Cerebellar cortex (tissue), 1 donor: ENCODE data around the gene ILRUN.
A peak's percentile ranks its signal among the peaks of the same experiment; 100 is the strongest.
"Not testable (repeated sequence)": the region's sequence is repeated elsewhere in the genome, so short reads cannot be mapped to it uniquely, and the experiment has no call there.

Source experiments
- DNase-seq: peaks from one replicate; pipeline ENCODE4 v3.0.0-alpha.2; 2015; ENCODE audit warnings: low spot score

Gene ILRUN

DNA sequence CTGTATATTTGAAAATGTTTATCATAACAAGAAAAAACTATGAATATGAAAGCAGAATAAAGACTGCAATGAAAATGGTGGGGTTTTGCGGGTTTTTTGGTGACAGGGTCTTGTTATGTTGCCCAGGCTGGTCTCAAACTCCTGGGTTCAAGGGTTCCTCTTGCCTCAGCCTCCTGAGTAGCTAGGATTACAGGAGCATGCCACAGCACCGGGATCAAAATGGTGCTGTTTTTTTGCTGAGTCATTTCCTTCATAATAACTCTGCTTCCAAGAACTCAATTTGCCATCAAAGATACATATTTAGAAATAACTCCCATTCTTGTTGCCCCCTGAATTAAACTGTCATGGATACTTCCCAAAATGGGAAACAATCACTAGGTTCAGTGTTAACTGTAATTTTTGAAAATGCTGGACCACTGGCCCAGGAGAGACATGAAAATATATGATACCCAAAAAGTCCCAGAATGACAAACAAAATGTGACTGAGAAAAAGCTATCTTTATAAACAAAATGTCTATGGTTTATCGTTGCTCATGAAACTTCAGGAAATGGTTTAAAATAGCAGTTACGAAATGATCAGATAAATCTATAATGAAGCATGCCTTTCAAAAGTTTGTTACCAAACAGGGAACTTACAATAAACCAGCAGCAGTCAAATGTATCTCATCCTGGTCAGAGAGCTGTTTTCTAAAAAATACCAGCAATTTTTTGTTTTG is 32.2 kb downstream of the ILRUN start:
- DNase-seq = no peak

DNA sequence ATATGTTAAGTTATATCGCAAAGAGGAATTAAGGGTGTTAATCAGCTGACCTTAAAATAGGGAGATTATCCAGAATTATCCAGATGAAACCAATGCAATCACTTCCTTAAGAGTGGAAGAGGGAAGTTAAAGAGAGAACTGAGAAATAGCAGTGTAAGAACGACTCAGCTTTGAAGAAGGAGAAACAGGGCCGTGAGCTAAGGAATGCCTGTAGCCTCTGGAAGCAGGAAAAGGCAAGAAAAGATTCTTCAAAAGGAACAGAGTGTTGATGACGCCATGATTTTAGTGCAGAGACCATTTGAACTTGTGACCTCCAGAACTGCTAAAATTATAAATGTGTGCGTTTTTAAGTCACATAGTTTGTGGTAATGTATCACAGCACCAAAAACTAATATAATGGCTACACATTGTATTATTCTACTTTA is 32.7 kb downstream of the ILRUN start:
- no peak for DNase-seq

GRCh38 chr6:34663371-34663770 is 33.2 kb downstream of the ILRUN start:
- DNase-seq = no peak

DNA sequence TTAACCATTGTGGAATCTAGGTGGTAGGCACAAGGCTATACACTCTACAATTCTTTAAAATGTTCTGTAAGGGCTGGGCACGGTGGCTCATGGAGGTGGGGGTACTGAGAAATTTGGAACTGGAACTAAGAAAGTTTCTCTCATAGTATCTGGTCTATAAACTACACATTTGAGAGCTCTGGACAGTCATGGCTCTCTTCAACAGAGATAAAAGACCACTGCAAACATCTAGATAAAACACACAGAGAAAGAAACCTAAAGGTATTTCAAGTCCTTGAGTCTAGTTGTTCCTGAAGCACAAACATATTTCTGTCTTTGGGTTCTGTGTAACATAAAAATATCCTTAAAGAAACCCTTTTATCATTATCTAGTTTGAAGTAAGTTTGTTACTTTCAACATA is 35.2 kb downstream of the ILRUN start:
- no peak for DNase-seq

GRCh38 chr6:34658605-34659265 is 37.8 kb downstream of the ILRUN start:
- DNase-seq = no peak

- DNase-seq = not testable (repeated sequence)
Measured at GRCh38 chr6:34657979-34658480, 38.5 kb downstream of the ILRUN start.

- no peak for DNase-seq
Measured at GRCh38 chr6:34657307-34657978, 39.1 kb downstream of the ILRUN start.

GRCh38 chr6:34657037-34657306 is 39.6 kb downstream of the ILRUN start:
- DNase-seq = peak; percentile 91

GRCh38 chr6:34656378-34657036 is 40.1 kb downstream of the ILRUN start:
- peak; percentile 62 for DNase-seq

DNA sequence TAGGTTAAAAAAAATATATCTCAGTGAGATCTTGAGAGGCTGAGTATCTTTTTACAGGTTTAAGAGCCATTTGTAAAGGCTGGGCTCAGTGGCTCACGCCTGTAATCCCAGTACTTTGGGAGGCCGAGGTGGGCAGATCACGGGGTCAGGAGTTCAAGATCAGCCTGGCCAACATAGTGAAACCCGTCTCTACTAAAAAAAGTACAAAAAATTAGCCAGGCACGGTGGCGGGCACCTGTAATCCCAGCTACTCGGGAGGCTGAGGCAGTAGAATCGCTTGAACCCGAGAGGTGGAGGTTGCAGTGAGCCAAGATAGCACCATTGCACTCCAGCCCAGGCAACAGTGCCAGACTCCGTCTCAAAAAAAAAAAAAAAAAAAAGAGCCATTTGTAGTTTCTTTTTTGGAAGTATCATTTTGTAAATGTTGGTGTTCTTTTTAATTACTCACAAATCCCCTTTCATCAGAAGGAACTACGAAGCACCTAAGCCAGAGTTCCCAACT is 40.6 kb downstream of the ILRUN start:
- DNase-seq = not testable (repeated sequence)

DNA sequence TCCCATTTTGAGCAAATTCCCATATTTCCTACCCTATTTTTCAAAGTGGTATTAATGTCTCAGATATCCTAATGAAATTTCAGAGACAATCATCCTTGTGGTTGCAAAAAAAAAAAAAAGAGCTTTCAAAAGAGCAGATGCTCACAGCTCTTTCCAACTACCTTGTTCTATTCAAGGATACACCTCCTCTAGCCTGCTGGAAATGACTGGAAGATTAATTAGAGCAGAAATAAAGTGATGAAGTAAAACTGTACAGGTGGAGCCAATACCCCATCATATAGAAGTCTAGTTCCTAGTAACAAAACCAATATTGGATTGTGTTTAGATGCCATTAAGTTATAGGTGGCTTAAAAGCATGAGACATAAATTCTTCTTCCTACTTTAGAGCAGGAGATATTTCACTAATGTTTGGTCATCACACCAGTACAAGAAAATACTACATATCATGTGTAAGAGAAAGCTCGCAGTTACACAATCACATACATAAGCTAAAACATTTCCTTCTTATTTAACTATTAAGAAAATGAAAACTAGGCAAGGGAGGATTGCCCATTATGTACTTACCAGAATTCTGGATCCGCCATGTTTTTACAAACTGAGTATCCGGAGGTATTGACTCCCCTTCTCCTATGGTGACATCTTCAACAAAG is 42.4 kb downstream of the ILRUN start:
- peak; percentile 98 for DNase-seq

DNA sequence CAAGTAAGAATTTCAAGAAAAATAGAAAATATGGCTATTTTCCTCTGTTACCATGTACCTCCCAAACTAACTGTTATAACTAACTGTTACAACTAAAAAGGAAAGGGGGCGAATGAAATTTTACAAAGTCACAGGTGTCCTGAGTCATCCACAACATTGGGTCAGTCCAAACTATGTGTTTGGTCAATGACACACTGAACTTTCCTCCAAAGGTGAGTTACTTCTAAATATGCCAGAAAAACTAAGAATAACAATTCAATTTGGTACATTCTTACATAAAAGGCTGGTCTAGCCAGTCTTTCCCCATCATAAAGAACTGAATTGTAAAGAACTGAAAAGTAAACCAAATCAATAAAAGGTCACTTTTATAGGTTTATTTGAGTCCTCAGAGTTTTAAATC is 44.3 kb downstream of the ILRUN start:
- no peak for DNase-seq

- peak; percentile 93 for DNase-seq
Measured at GRCh38 chr6:34650823-34651222, 45.7 kb downstream of the ILRUN start.

DNA sequence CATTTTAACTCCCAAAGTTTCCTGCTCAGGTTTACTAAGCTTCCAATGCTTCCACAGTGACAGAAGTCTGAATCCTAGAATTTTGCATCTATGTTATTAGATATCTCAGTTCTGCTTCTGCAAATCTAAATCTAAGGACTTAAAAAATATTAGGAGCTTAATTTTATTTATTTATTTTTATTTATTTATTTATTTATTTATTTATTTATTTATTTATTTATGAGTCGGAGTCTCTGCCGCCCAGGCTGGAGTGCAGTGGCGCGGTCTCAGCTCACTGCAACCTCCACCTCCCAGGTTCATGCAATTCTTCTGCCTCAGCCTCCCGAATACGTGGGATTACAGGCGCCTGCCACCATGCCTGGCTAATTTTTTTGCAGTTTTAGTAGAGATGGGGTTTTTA is 46.3 kb downstream of the ILRUN start:
- not testable (repeated sequence) for DNase-seq

GRCh38 chr6:34648806-34649205 is 47.8 kb downstream of the ILRUN start:
- no peak for DNase-seq
